Endodermal cell (in vitro differentiated cells): ENCODE data around the gene PEX19. TPM values are rescaled to one million over a fixed set of nuclear protein-coding genes. Genes with fewer than 3 reads are reported as not detected.

ENCODE experiments used
- DNase-seq: peaks from one replicate; pipeline ENCODE4 v3.0.0-alpha.2; 2017
- H3K27ac ChIP-seq: 2 replicates; pipeline ENCODE4 v1.5.1; 2013; ENCODE audit warnings: mild to moderate bottlenecking, low read depth, low read length, moderate library complexity
- H3K27me3 ChIP-seq: 2 replicates; pipeline ENCODE4 v1.6.1; 2013; ENCODE audit warnings: mild to moderate bottlenecking, low read length, moderate library complexity; ENCODE audit not compliant: insufficient read depth, control insufficient read depth, poor library complexity, severe bottlenecking
- H3K36me3 ChIP-seq: 2 replicates; pipeline ENCODE4 v1.7.0; 2013; ENCODE audit warnings: mild to moderate bottlenecking, low read length, moderate library complexity; ENCODE audit not compliant: control insufficient read depth, insufficient read depth
- H3K4me1 ChIP-seq: one replicate; pipeline ENCODE4 v1.7.0; 2013; ENCODE audit warnings: low read length; ENCODE audit not compliant: control insufficient read depth, insufficient read depth
- H3K4me3 ChIP-seq: 2 replicates; pipeline ENCODE4 v1.5.1; 2013; ENCODE audit warnings: mild to moderate bottlenecking, low read length, moderate library complexity
- H3K9ac ChIP-seq: 2 replicates; pipeline ENCODE4 v1.6.1; 2013; ENCODE audit warnings: mild to moderate bottlenecking, low read length, moderate library complexity; ENCODE audit not compliant: poor library complexity, severe bottlenecking; ENCODE audit errors: extremely low read depth
- H3K9me3 ChIP-seq: 2 replicates; pipeline ENCODE4 v1.6.1; 2013; ENCODE audit warnings: mild to moderate bottlenecking, low read length, moderate library complexity; ENCODE audit not compliant: control insufficient read depth
- H3K27ac Mint-ChIP-seq: 2 replicates; pipeline ENCODE4 v1.8.0; 2020; ENCODE audit warnings: mixed read lengths
- H3K27me3 Mint-ChIP-seq: 2 replicates; pipeline ENCODE4 v1.8.0; 2021; ENCODE audit warnings: mild to moderate bottlenecking, mixed read lengths; ENCODE audit not compliant: insufficient read depth
- H3K36me3 Mint-ChIP-seq: 2 replicates; pipeline ENCODE4 v1.8.0; 2020; ENCODE audit warnings: low read depth, mixed read lengths
- H3K4me1 Mint-ChIP-seq: 2 replicates; pipeline ENCODE4 v1.8.0; 2020; ENCODE audit warnings: mixed read lengths
- H3K4me3 Mint-ChIP-seq: 2 replicates; pipeline ENCODE4 v1.8.0; 2020; ENCODE audit warnings: mild to moderate bottlenecking, moderate library complexity, mixed read lengths
- H3K9me3 Mint-ChIP-seq: 2 replicates; pipeline ENCODE4 v1.8.0; 2020; ENCODE audit warnings: mild to moderate bottlenecking, mixed read lengths
- CTCF ChIP-seq: fragments of 200-600 bp; sonication (generic); conservative IDR thresholded peaks from 2 replicates; pipeline ENCODE4 v1.5.0; 2021; ENCODE audit warnings: antibody characterized with exemption, mild to moderate bottlenecking
- WGBS, 2 experiments: methylation state at CpG; one replicate each; pipeline versions ENCODE4 v1.1.5 to v1.1.7; 2013; ENCODE audit warnings: missing lambda C conversion rate in 2 of 2, mixed read lengths in 1 of 2; ENCODE audit not compliant: insufficient coverage in 1 of 2, insufficient read length in 1 of 2; 5-methylcytosine and 5-hydroxymethylcytosine counted together
- total RNA-seq, 2 donors: library from RNA; stranded (reverse); fragmentation: NEBNext Ultra II Directional in 1 of 2; extraction: Animal tissue kit (Norgen Biotek cat#: 25700) in 1 of 2; gene quantifications; 2 replicates in 1 of 2; 3 replicates in 1 of 2; pipeline ENCODE4 v1.2.1, GENCODE V29; 2021

Gene PEX19
- total RNA-seq, 2 donors from 2014 or later = 94.7 to 102 TPM

- Histone ChIP-seq H3K9me3 (no peaks in the 10 kb centered on the region), H3K36me3 (peaks cover 82% of the 10 kb centered on the region)
- peaks cover 77% of the 10 kb centered on the region for H3K36me3 Mint-ChIP-seq
Measured at GRCh38 chr1:160239582-160240299, 45.2 kb downstream of the PEX19 start.

GRCh38 chr1:160238408-160238807 is 46.5 kb downstream of the PEX19 start:
- Histone ChIP-seq H3K27ac (no peak overlapping the region), H3K4me1 (no peaks in the 10 kb centered on the region), H3K4me3 (no peak overlapping the region), H3K36me3 (peaks cover 86% of the 10 kb centered on the region), H3K27me3 (no peaks in the 10 kb centered on the region), H3K9me3 (no peaks in the 10 kb centered on the region), H3K9ac (no peak overlapping the region)
- Mint-ChIP-seq H3K4me3 (no peak overlapping the region), H3K36me3 (peaks cover 75% of the 10 kb centered on the region), H3K9me3 (no peaks in the 10 kb centered on the region), H3K27me3 (no peaks in the 10 kb centered on the region), H3K27ac (no peak overlapping the region), H3K4me1 (peaks cover 9% of the 10 kb centered on the region)
- WGBS, 2 experiments = 89 to 94% methylated on average over 2 to 5 of the region's 5 CpGs
- TF ChIP-seq CTCF = no peak
- no peak for DNase-seq

More at GRCh38 chr1:160239582-160240299, 45.2 kb downstream of the PEX19 start:
- WGBS, 2 experiments = 95 to 96% methylated on average over 20 to 24 of the region's 24 CpGs
- Mint-ChIP-seq H3K27me3 (no peaks in the 10 kb centered on the region), H3K27ac (no peak overlapping the region), H3K4me3 (no peak overlapping the region), H3K4me1 (peaks cover 3% of the 10 kb centered on the region), H3K9me3 (no peaks in the 10 kb centered on the region)
- Histone ChIP-seq H3K4me1 (no peaks in the 10 kb centered on the region), H3K27me3 (no peaks in the 10 kb centered on the region), H3K27ac (no peak overlapping the region), H3K4me3 (no peak overlapping the region), H3K9ac (no peak overlapping the region)
- no peak for TF ChIP-seq CTCF
- DNase-seq = no peak

- H3K27me3 ChIP-seq = no peaks in the 10 kb centered on the region
- peaks cover 86% of the 10 kb centered on the region for H3K36me3 ChIP-seq
- H3K9me3 ChIP-seq = no peaks in the 10 kb centered on the region
- DNase-seq = no peak
- TF ChIP-seq CTCF = no peak
- H3K27ac ChIP-seq = no peak overlapping the region
- H3K4me3 ChIP-seq = no peak overlapping the region
- Mint-ChIP-seq H3K4me1 (peaks cover 9% of the 10 kb centered on the region), H3K36me3 (peaks cover 76% of the 10 kb centered on the region), H3K9me3 (no peaks in the 10 kb centered on the region), H3K27ac (no peak overlapping the region), H3K4me3 (no peak overlapping the region), H3K27me3 (no peaks in the 10 kb centered on the region)
- H3K9ac ChIP-seq = no peak overlapping the region
- 97 to 100% methylated on average over 1 to 2 of the region's 2 CpGs for WGBS, 2 experiments
- no peaks in the 10 kb centered on the region for H3K4me1 ChIP-seq
Measured at GRCh38 chr1:160237558-160237957, 47.4 kb downstream of the PEX19 start.
